Upper lobe of left lung (tissue), 6 donors: ENCODE data around the gene DPYD. TPM values are rescaled to one million over a fixed set of nuclear protein-coding genes. Genes with fewer than 3 reads are reported as not detected.

Experiments used
- ATAC-seq, 2 donors: fragments of 200-7000 bp; cut with Tn5 transposase; one replicate each; pipeline ENCODE4 v1.9.1; 2022; ENCODE audit warnings: mild to moderate bottlenecking in 2 of 2, moderate library complexity in 2 of 2; ENCODE audit not compliant: low FRiP score in 2 of 2
- DNase-seq, 2 donors: peaks; one replicate each; pipeline ENCODE4 v3.0.0-alpha.2; 2019 to 2020
- H3K27ac ChIP-seq, 4 donors: fragments of 200-600 bp; sonication (generic); one replicate each; pipeline ENCODE4 v1.5.1; 2016 to 2019
- H3K27me3 ChIP-seq, 4 donors: fragments of 200-600 bp; sonication (generic); one replicate each; pipeline ENCODE4 v1.5.1; 2017 to 2019
- H3K36me3 ChIP-seq, 4 donors: fragments of 200-600 bp; sonication (generic); one replicate each; pipeline ENCODE4 v1.5.1; 2016 to 2019
- H3K4me1 ChIP-seq, 4 donors: fragments of 200-600 bp; sonication (generic); one replicate each; pipeline ENCODE4 v1.5.1; 2018 to 2019
- H3K4me3 ChIP-seq, 4 donors: fragments of 200-600 bp; sonication (generic); one replicate each; pipeline ENCODE4 v1.5.1; 2017 to 2019; ENCODE audit warnings: mild to moderate bottlenecking in 2 of 4, moderate library complexity in 1 of 4
- H3K9me3 ChIP-seq, 4 donors: fragments of 200-600 bp; sonication (generic); one replicate each; pipeline ENCODE4 v1.5.1; 2018 to 2019
- CTCF ChIP-seq, 6 experiments: fragments of 450-650 bp in 4 of 6; fragments of 200-600 bp in 2 of 6; sonication (generic) in 2 of 6; IDR thresholded peaks; one replicate each; pipeline ENCODE4 v1.5.1; 2016 to 2019; ENCODE audit warnings: antibody characterized with exemption in 6 of 6
- EP300 ChIP-seq, 4 donors: sonication (generic); formaldehyde crosslinking; IDR thresholded peaks; one replicate each; pipeline ENCODE4 v1.5.1; 2017; ENCODE audit warnings: antibody characterized with exemption in 4 of 4, control low read depth in 2 of 4
- POLR2A ChIP-seq, 4 donors: fragments of 450-650 bp; IDR thresholded peaks; one replicate each; pipeline ENCODE4 v1.5.1; 2016 to 2017; ENCODE audit warnings: antibody characterized with exemption in 4 of 4, mild to moderate bottlenecking in 2 of 4
- POLR2AphosphoS5 ChIP-seq, 2 donors: sonication (generic); formaldehyde crosslinking; IDR thresholded peaks; one replicate each; pipeline ENCODE4 v1.5.1; 2017; ENCODE audit warnings: antibody characterized with exemption in 2 of 2
- WGBS, 2 donors: methylation state at CpG; one replicate each; pipeline ENCODE4 v1.1.5; 2017 to 2018; 5-methylcytosine and 5-hydroxymethylcytosine counted together
- total RNA-seq, 6 donors: library from RNA; depleted of rRNA in 4 of 6; stranded (reverse); fragments of >200 nt in 4 of 6; gene quantifications; one replicate each; pipeline versions ENCODE4 v1.1.0 to v1.2.1, GENCODE V29; 2016 to 2021
- donor health status: DM: no; HTN: no; CAD: no; lungs with moderate emphysema.
- donor health status: DM: no; HTN: yes; CAD: no; lungs with severe emphysema.

Gene DPYD
- total RNA-seq, 6 donors from 2014 or later: 60.9 to 106 (median 79.7) TPM

GRCh38 chr1:97502360-97502759, 418.5 kb downstream of the DPYD start:
- DNase-seq: no peak
- Histone ChIP-seq H3K27me3 (no peaks in the 10 kb centered on the region), H3K36me3 (no peaks in the 10 kb centered on the region), H3K4me3 (no peak overlapping the region), H3K27ac (no peak overlapping the region), H3K4me1 (no peaks in the 10 kb centered on the region), H3K9me3 (no peaks in the 10 kb centered on the region)
- 83 to 84% methylated on average over 4 of the region's 4 CpGs for WGBS, 2 donors
- TF ChIP-seq POLR2A (IDR thresholded peaks at IDR 0.05) (no peak), EP300 (IDR thresholded peaks at IDR 0.05) (no peak), POLR2AphosphoS5 (IDR thresholded peaks at IDR 0.05) (no peak), CTCF (IDR thresholded peaks at IDR 0.05) (no peak)
- ATAC-seq: no peak

- TF ChIP-seq POLR2A (IDR thresholded peaks at IDR 0.05) (no peak), CTCF (IDR thresholded peaks at IDR 0.05) (no peak)
- ATAC-seq (no peak), DNase-seq (no peak)
- Histone ChIP-seq H3K4me1 (no peaks in the 10 kb centered on the region), H3K27me3 (no peaks in the 10 kb centered on the region), H3K36me3 (no peaks in the 10 kb centered on the region), H3K4me3 (no peak overlapping the region), H3K27ac (no peak overlapping the region), H3K9me3 (no peaks in the 10 kb centered on the region)
- WGBS, 2 donors: 89 to 93% methylated on average over 3 of the region's 3 CpGs
Observed at GRCh38 chr1:97501628-97502027, 419.2 kb downstream of the DPYD start.

- Histone ChIP-seq H3K4me3 (no peak overlapping the region), H3K4me1 (no peaks in the 10 kb centered on the region), H3K27ac (no peak overlapping the region), H3K9me3 (no peaks in the 10 kb centered on the region), H3K27me3 (no peaks in the 10 kb centered on the region), H3K36me3 (no peaks in the 10 kb centered on the region)
- 82 to 85% methylated on average over 5 of the region's 5 CpGs for WGBS, 2 donors
- DNase-seq: no peak
- no peak for ATAC-seq
- TF ChIP-seq CTCF (IDR thresholded peaks at IDR 0.05) (no peak), EP300 (IDR thresholded peaks at IDR 0.05) (no peak), POLR2AphosphoS5 (IDR thresholded peaks at IDR 0.05) (no peak), POLR2A (IDR thresholded peaks at IDR 0.05) (no peak)
Observed at GRCh38 chr1:97500760-97501159, 420.1 kb downstream of the DPYD start.

- Histone ChIP-seq H3K27me3 (no peaks in the 10 kb centered on the region), H3K4me1 (no peaks in the 10 kb centered on the region), H3K9me3 (no peaks in the 10 kb centered on the region), H3K4me3 (no peak overlapping the region), H3K27ac (no peak overlapping the region), H3K36me3 (no peaks in the 10 kb centered on the region)
- ATAC-seq (no peak), DNase-seq (no peak)
- TF ChIP-seq POLR2A (IDR thresholded peaks at IDR 0.05): no peak
- TF ChIP-seq CTCF (IDR thresholded peaks at IDR 0.05): no peak
- TF ChIP-seq POLR2AphosphoS5 (IDR thresholded peaks at IDR 0.05): no peak
- no peak for TF ChIP-seq EP300 (IDR thresholded peaks at IDR 0.05)
Observed at GRCh38 chr1:97499667-97500066, 421.2 kb downstream of the DPYD start.

GRCh38 chr1:97489834-97490233, 431.0 kb downstream of the DPYD start:
- H3K27me3 ChIP-seq: no peaks in the 10 kb centered on the region
- no peaks in the 10 kb centered on the region for H3K9me3 ChIP-seq
- TF ChIP-seq CTCF (IDR thresholded peaks at IDR 0.05): no peak
- peak in 1 of 4 donors; percentile 23 for TF ChIP-seq EP300 (IDR thresholded peaks at IDR 0.05)
- no peak for TF ChIP-seq POLR2A (IDR thresholded peaks at IDR 0.05)
- H3K36me3 ChIP-seq: no peaks in the 10 kb centered on the region
- H3K4me1 ChIP-seq: peaks cover 0 to 4% (median 0%) of the 10 kb centered on the region in 4 donors
- H3K27ac ChIP-seq: no peak overlapping the region
- WGBS, 2 donors: 36 to 45% methylated on average over 2 of the region's 2 CpGs
- DNase-seq: no peak
- no peak overlapping the region for H3K4me3 ChIP-seq
- ATAC-seq: no peak
